Karpas-422 (cell line): ENCODE results near the gene NPFFR1. TPM values are rescaled to one million over a fixed set of nuclear protein-coding genes. Genes with fewer than 3 reads are reported as not detected.
"Not testable (repeated sequence)": the region's sequence is repeated elsewhere in the genome, so short reads cannot be mapped to it uniquely, and the experiment has no call there.

Experiments used
- DNase-seq: peaks from one replicate; pipeline ENCODE4 v3.0.0-alpha.2; 2015
- H2AFZ ChIP-seq: fragments of 200-600 bp; sonication (generic); 2 replicates; pipeline ENCODE4 v1.6.1; 2014; ENCODE audit warnings: antibody characterized with exemption, low read length, mixed read lengths
- H3K27ac ChIP-seq: fragments of 200-600 bp; sonication (generic); 2 replicates; pipeline ENCODE4 v1.5.1; 2014; ENCODE audit warnings: mild to moderate bottlenecking, low read length, moderate library complexity
- H3K27me3 ChIP-seq: fragments of 200-600 bp; sonication (generic); 2 replicates; pipeline ENCODE4 v1.6.1; 2014; ENCODE audit warnings: low read length, mixed read lengths
- H3K36me3 ChIP-seq: fragments of 200-600 bp; sonication (generic); 2 replicates; pipeline ENCODE4 v1.6.1; 2014; ENCODE audit warnings: low read length, mixed read lengths; ENCODE audit not compliant: insufficient read depth
- H3K4me1 ChIP-seq: fragments of 200-600 bp; sonication (generic); 2 replicates; pipeline ENCODE4 v1.6.1; 2014; ENCODE audit warnings: mild to moderate bottlenecking, low read length, mixed read lengths
- H3K4me2 ChIP-seq: fragments of 200-600 bp; sonication (generic); 2 replicates; pipeline ENCODE4 v1.6.1; 2014; ENCODE audit warnings: low read length, low read depth, mild to moderate bottlenecking; ENCODE audit not compliant: poor library complexity, severe bottlenecking
- H3K4me3 ChIP-seq: fragments of 200-600 bp; sonication (generic); 2 replicates; pipeline ENCODE4 v1.5.1; 2014; ENCODE audit warnings: mild to moderate bottlenecking, antibody characterized with exemption, low read length, mixed read lengths
- H3K79me2 ChIP-seq: fragments of 200-600 bp; sonication (generic); 2 replicates; pipeline ENCODE4 v1.6.1; 2014; ENCODE audit warnings: mild to moderate bottlenecking, low read length, mixed read lengths
- H3K9ac ChIP-seq: fragments of 200-600 bp; sonication (generic); 2 replicates; pipeline ENCODE4 v1.6.0; 2014; ENCODE audit warnings: low read length
- H3K9me2 ChIP-seq: fragments of 200-600 bp; sonication (generic), shearing (Covaris generic); replicated peaks from 2 replicates; pipeline ENCODE4 v1.6.0; 2014; ENCODE audit warnings: mild to moderate bottlenecking, low read length, moderate library complexity; ENCODE audit not compliant: insufficient read depth
- H3K9me3 ChIP-seq: fragments of 300-700, 200-600 bp; sonication (generic); 2 replicates; pipeline ENCODE4 v1.6.1; 2014; ENCODE audit warnings: low read length, mixed read lengths
- H4K20me1 ChIP-seq: fragments of 200-600 bp; sonication (generic); 2 replicates; pipeline ENCODE4 v1.6.1; 2014; ENCODE audit warnings: mild to moderate bottlenecking, antibody characterized with exemption, low read length, low read depth; ENCODE audit not compliant: insufficient read depth
- total RNA-seq: library from RNA; depleted of rRNA; stranded (reverse); fragments of >200 nt; shearing (Covaris generic); gene quantifications from 2 replicates; pipeline ENCODE4 v1.2.3, GENCODE V29; 2014; ENCODE audit warnings: low replicate concordance

Gene NPFFR1
- total RNA-seq, 1 experiment from 2014 or later, result not detected

- H3K9me3 ChIP-seq, DNase-seq, H3K4me1 ChIP-seq, H3K4me2 ChIP-seq, H4K20me1 ChIP-seq, H3K27ac ChIP-seq, H3K4me3 ChIP-seq, H3K36me3 ChIP-seq, H3K27me3 ChIP-seq, H3K9ac ChIP-seq, H3K79me2 ChIP-seq, H3K9me2 ChIP-seq, H2AFZ ChIP-seq: not testable (repeated sequence)
Measured at GRCh38 chr10:70239986-70240385, 43.8 kb downstream of the NPFFR1 start.

- H3K36me3 ChIP-seq, H3K4me1 ChIP-seq, H3K27me3 ChIP-seq, H2AFZ ChIP-seq, H3K9ac ChIP-seq, H3K27ac ChIP-seq, H4K20me1 ChIP-seq, H3K9me3 ChIP-seq, H3K9me2 ChIP-seq, H3K4me2 ChIP-seq, H3K79me2 ChIP-seq, DNase-seq, H3K4me3 ChIP-seq: not testable (repeated sequence)
Measured at GRCh38 chr10:70239077-70239976, 44.5 kb downstream of the NPFFR1 start.

- H3K9me2 ChIP-seq, H3K4me2 ChIP-seq, H3K4me3 ChIP-seq, H3K9me3 ChIP-seq, H3K27me3 ChIP-seq, H3K36me3 ChIP-seq, H4K20me1 ChIP-seq, H3K79me2 ChIP-seq, H3K27ac ChIP-seq, H2AFZ ChIP-seq, DNase-seq, H3K9ac ChIP-seq: not testable (repeated sequence)
- peaks cover 11% of the 10 kb centered on the region for H3K4me1 ChIP-seq
Measured at GRCh38 chr10:70237958-70238536, 45.8 kb downstream of the NPFFR1 start.

GRCh38 chr10:70234668-70235447 is 48.9 kb downstream of the NPFFR1 start:
- Histone ChIP-seq H3K27me3 (no peaks in the 10 kb centered on the region), H3K4me1 (peaks cover 31% of the 10 kb centered on the region), H3K27ac (no peak overlapping the region), H3K4me2 (peak overlapping the region; percentile 98), H3K36me3 (peaks cover 13% of the 10 kb centered on the region), H3K4me3 (no peak overlapping the region), H3K9ac (no peak overlapping the region), H2AFZ (0 out of 2 replicates have a peak overlapping the region, but pooled peaks have one; percentile 49), H3K9me2 (no peaks in the 10 kb centered on the region), H4K20me1 (peaks cover 19% of the 10 kb centered on the region; the same call in 1 of the 2 replicates), H3K9me3 (no peaks in the 10 kb centered on the region), H3K79me2 (peaks cover 33% of the 10 kb centered on the region)
- DNase-seq, result no peak

- no peaks in the 10 kb centered on the region for H3K27me3 ChIP-seq
- peaks cover 19% of the 10 kb centered on the region; the same call in 1 of the 2 replicates for H4K20me1 ChIP-seq
- peak overlapping the region; percentile 60 for H3K27ac ChIP-seq
- H3K4me3 ChIP-seq, result peak overlapping the region; percentile 90
- peaks cover 43% of the 10 kb centered on the region for H3K79me2 ChIP-seq
- peak overlapping the region; percentile 97 for H3K9ac ChIP-seq
- no peak for DNase-seq
- H3K9me2 ChIP-seq, result no peaks in the 10 kb centered on the region
- peak overlapping the region; percentile 86 for H2AFZ ChIP-seq
- H3K9me3 ChIP-seq, result no peaks in the 10 kb centered on the region
- peaks cover 40% of the 10 kb centered on the region for H3K4me1 ChIP-seq
- H3K36me3 ChIP-seq, result peaks cover 21% of the 10 kb centered on the region
- peak overlapping the region; percentile 98 for H3K4me2 ChIP-seq
Measured at GRCh38 chr10:70233939-70234300, 49.9 kb downstream of the NPFFR1 start.

- Histone ChIP-seq H3K9me2 (no peaks in the 10 kb centered on the region), H3K27ac (peak within 1 kb of the TSS; percentile 68), H3K79me2 (peaks cover 49% of the 10 kb centered on the region), H3K27me3 (no peaks in the 10 kb centered on the region), H2AFZ (peak within 1 kb of the TSS; percentile 86), H3K36me3 (peaks cover 27% of the 10 kb centered on the region), H4K20me1 (peaks cover 19% of the 10 kb centered on the region; the same call in 1 of the 2 replicates), H3K4me2 (peak within 1 kb of the TSS; percentile 98), H3K4me1 (peaks cover 46% of the 10 kb centered on the region), H3K9ac (peak within 1 kb of the TSS; percentile 97), H3K4me3 (peak within 1 kb of the TSS; percentile 90), H3K9me3 (no peaks in the 10 kb centered on the region)
- peak; percentile 99 for DNase-seq
Measured at GRCh38 chr10:70233109-70233938, 50.5 kb downstream of the NPFFR1 start, which contains the start of gene PPA1. PPA1 (minus strand) TSS chr10:70233429; CDS start chr10:70233327, 102 bp downstream.

- Histone ChIP-seq H3K36me3 (peaks cover 32% of the 10 kb centered on the region), H3K27ac (peak overlapping the region; percentile 68), H2AFZ (no peak overlapping the region), H3K9me2 (no peaks in the 10 kb centered on the region), H3K9me3 (no peaks in the 10 kb centered on the region), H3K79me2 (peaks cover 54% of the 10 kb centered on the region), H3K4me2 (peak overlapping the region; percentile 98), H4K20me1 (peaks cover 19% of the 10 kb centered on the region; the same call in 1 of the 2 replicates), H3K4me3 (peak overlapping the region; percentile 90), H3K27me3 (no peaks in the 10 kb centered on the region), H3K9ac (peak overlapping the region; percentile 97), H3K4me1 (peaks cover 52% of the 10 kb centered on the region)
- DNase-seq, result peak; percentile 65
Measured at GRCh38 chr10:70232859-70233108, 51.0 kb downstream of the NPFFR1 start.
